Activated CD8-positive, alpha-beta T cell treated with anti-CD3 and anti-CD28 coated beads, Interleukin-2, amount 10 ng/mL, durations not matched to agents 7 days and 5 days (primary cell): ENCODE results near the gene LYVE1. TPM values are rescaled to one million over a fixed set of nuclear protein-coding genes. Genes with fewer than 3 reads are reported as not detected.

Experiments
- ATAC-seq: fragments of 150-1000 bp; cut with Tn5 transposase; one replicate; pipeline ENCODE4 v1.10.0; 2021; ENCODE audit warnings: moderate library complexity
- CTCF ChIA-PET: fragments of 350-600 bp; sonication (Branson Sonifier 250); formaldehyde crosslinking; loops from one replicate; lab custom pipeline; 2021; ENCODE audit warnings: antibody characterized with exemption; lab: Charles Lee
- POLR2A ChIA-PET: fragments of 350-600 bp; sonication (Branson Sonifier 250); formaldehyde crosslinking; loops from one replicate; lab custom pipeline; 2021; ENCODE audit warnings: antibody characterized with exemption; lab: Charles Lee
- DNase-seq: peaks from one replicate; pipeline ENCODE4 v3.0.0-alpha.2; 2020
- H3K27ac Mint-ChIP-seq: one replicate; pipeline ENCODE4 v1.8.0; 2021; ENCODE audit warnings: mild to moderate bottlenecking, mixed read lengths
- H3K27me3 Mint-ChIP-seq: one replicate; pipeline ENCODE4 v1.8.0; 2021; ENCODE audit warnings: low read depth, mixed read lengths
- H3K36me3 Mint-ChIP-seq: one replicate; pipeline ENCODE4 v1.8.0; 2021; ENCODE audit warnings: low read depth, mixed read lengths
- H3K4me1 Mint-ChIP-seq: one replicate; pipeline ENCODE4 v1.8.0; 2021; ENCODE audit warnings: low read depth, mixed read lengths
- H3K4me3 Mint-ChIP-seq: one replicate; pipeline ENCODE4 v1.8.0; 2021; ENCODE audit warnings: mild to moderate bottlenecking, mixed read lengths
- H3K9me3 Mint-ChIP-seq: one replicate; pipeline ENCODE4 v1.8.0; 2022; ENCODE audit warnings: mixed read lengths; ENCODE audit not compliant: insufficient read depth
- total RNA-seq, 2 experiments: library from RNA; stranded (reverse); gene quantifications; one replicate each; pipeline ENCODE4 v1.2.3, GENCODE V29; 2021

Gene LYVE1
- total RNA-seq, 2 experiments from 2014 or later = not detected

DNA sequence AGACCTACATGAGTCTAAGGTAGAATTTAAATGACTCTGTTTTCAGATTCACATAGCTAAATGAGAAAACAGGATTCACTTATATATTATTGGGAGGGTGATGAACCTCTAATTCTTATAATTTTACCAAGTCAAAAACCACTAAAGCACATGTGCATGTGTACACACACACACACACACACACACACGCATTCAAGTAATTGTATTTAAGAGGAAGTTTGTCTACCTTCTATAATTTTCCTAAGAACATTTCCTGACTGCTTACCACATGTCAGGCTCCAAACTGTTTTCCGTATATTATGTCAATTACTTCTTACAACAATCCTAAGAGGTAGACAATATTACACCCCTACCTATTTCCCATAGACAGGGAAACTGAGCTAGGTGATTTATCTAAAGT is 34.1 kb downstream of the LYVE1 start:
- H3K9me3 Mint-ChIP-seq = no peaks in the 10 kb centered on the region
- ChIA-PET POLR2A (no interaction called here), CTCF (interaction anchor here (0.9 to 1.5 kb wide), 5 partner anchors 15 to 399 kb away, joined by 3 to 5 read pairs (median 3); no protein-coding TSS in a partner anchor)
- H3K4me3 Mint-ChIP-seq = no peak overlapping the region
- no peaks in the 10 kb centered on the region for H3K36me3 Mint-ChIP-seq
- H3K27ac Mint-ChIP-seq = no peak overlapping the region
- H3K27me3 Mint-ChIP-seq = no peaks in the 10 kb centered on the region
- ATAC-seq = no peak
- DNase-seq = no peak
- peaks cover 10% of the 10 kb centered on the region for H3K4me1 Mint-ChIP-seq

- ATAC-seq = no peak
- POLR2A ChIA-PET = no interaction called here
- no peaks in the 10 kb centered on the region for H3K9me3 Mint-ChIP-seq
- H3K27ac Mint-ChIP-seq = no peak overlapping the region
- no peak overlapping the region for H3K4me3 Mint-ChIP-seq
- no peaks in the 10 kb centered on the region for H3K27me3 Mint-ChIP-seq
- DNase-seq = no peak
- no peaks in the 10 kb centered on the region for H3K36me3 Mint-ChIP-seq
- peaks cover 10% of the 10 kb centered on the region for H3K4me1 Mint-ChIP-seq
- CTCF ChIA-PET = interaction anchor here (3.7 kb wide), 1 partner anchor 8 kb away, joined by 45 read pairs; the partner anchor contains the start of gene RNF141
Observed at GRCh38 chr11:10533323-10533722, 35.1 kb downstream of the LYVE1 start.

DNA sequence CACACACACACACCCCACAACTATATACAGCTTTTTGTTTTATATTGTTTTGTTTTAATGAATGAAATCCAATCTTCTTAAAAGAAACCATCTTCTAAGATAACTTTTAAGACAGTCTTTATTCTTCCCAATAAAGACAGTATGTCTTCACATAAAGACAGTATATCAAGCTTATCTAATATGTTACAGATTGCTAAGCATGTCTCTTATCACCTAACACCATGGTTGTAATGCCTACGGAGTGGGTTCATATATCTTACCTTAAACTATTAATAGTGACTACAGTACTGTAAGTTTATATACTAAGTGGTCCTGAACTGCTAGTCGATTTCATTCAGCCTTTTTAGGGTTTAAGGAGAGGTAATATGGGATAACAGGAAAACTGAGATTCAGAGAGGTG is 35.9 kb downstream of the LYVE1 start:
- ChIA-PET POLR2A (interaction anchor here (0.5 to 1.4 kb wide), 2 partner anchors 9 to 77 kb away, joined by 3 to 4 read pairs; partner anchors contain the start of gene RNF141), CTCF (interaction anchor here (3.7 kb wide), 1 partner anchor 8 kb away, joined by 45 read pairs; the partner anchor contains the start of gene RNF141)
- ATAC-seq = no peak
- Mint-ChIP-seq H3K9me3 (no peaks in the 10 kb centered on the region), H3K27ac (no peak overlapping the region), H3K36me3 (peaks cover 2% of the 10 kb centered on the region), H3K4me1 (peaks cover 12% of the 10 kb centered on the region), H3K4me3 (no peak overlapping the region), H3K27me3 (no peaks in the 10 kb centered on the region)
- DNase-seq = no peak

DNA sequence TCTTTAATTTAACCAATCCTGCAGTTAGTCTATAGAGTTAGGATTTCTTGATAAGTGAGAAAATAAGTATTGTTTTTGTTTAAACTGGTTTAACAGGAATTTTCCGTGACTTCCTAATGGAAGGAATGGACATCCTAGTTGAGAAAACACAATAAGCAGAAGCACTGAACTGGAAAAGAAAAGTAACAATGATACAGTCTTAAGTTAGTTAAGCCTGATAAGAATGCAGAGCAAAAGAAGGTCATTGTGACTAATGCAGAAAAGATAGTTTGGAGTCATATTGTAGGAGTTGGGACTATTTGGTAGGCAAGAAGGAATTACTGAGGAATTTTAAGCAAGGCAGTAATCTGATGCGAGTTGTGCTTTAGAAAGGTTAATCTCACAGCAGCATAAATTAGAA is 39.2 kb downstream of the LYVE1 start:
- ATAC-seq (no peak), DNase-seq (no peak)
- no peak overlapping the region for H3K4me3 Mint-ChIP-seq
- CTCF ChIA-PET = interaction anchor here (2.2 kb wide), 1 partner anchor 12 kb away, joined by 16 read pairs; the partner anchor contains the start of gene RNF141
- no peaks in the 10 kb centered on the region for H3K9me3 Mint-ChIP-seq
- peaks cover 11% of the 10 kb centered on the region for H3K4me1 Mint-ChIP-seq
- no peak overlapping the region for H3K27ac Mint-ChIP-seq
- POLR2A ChIA-PET = no interaction called here
- H3K36me3 Mint-ChIP-seq = peaks cover 11% of the 10 kb centered on the region
- no peaks in the 10 kb centered on the region for H3K27me3 Mint-ChIP-seq

DNA sequence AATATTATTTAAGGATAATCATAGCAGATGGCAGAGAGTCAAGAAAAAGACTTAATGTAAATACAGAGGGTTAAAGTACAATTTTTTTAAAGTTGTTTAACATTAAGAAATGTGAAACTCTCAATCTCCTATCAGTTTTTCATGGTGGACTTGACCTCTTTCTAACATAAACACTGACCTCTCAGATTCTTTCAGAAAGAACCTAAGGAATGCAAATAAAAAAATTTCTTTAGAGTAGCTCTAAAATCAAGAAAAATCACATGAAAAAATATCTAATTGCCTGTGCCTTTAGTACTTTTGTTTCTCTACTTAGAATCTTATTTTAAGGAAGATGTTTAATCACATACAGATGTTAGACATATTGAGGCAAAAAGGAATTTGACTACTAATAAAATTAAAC is 40.3 kb downstream of the LYVE1 start:
- Mint-ChIP-seq H3K36me3 (peaks cover 15% of the 10 kb centered on the region), H3K9me3 (no peaks in the 10 kb centered on the region), H3K4me1 (peaks cover 11% of the 10 kb centered on the region), H3K27ac (no peak overlapping the region), H3K27me3 (no peaks in the 10 kb centered on the region), H3K4me3 (no peak overlapping the region)
- no peak for ATAC-seq
- no peak for DNase-seq
- CTCF ChIA-PET = interaction anchor here (0.6 to 2.2 kb wide), 3 partner anchors 13 to 162 kb away, joined by 3 to 16 read pairs (median 6); partner anchors contain the start of gene RNF141
- POLR2A ChIA-PET = no interaction called here

- ATAC-seq (peak; percentile 49), DNase-seq (no peak)
- no peak overlapping the region for H3K27ac Mint-ChIP-seq
- POLR2A ChIA-PET = interaction anchor here (1.0 kb wide), 1 partner anchor 13 kb away, joined by 3 read pairs; no protein-coding TSS in a partner anchor
- H3K27me3 Mint-ChIP-seq = no peaks in the 10 kb centered on the region
- H3K4me1 Mint-ChIP-seq = peaks cover 11% of the 10 kb centered on the region
- CTCF ChIA-PET = interaction anchor here (1.8 to 2.2 kb wide), 2 partner anchors 14 to 74 kb away, joined by 6 to 16 read pairs; partner anchors contain the start of gene RNF141
- no peak overlapping the region for H3K4me3 Mint-ChIP-seq
- H3K36me3 Mint-ChIP-seq = peaks cover 15% of the 10 kb centered on the region
- no peaks in the 10 kb centered on the region for H3K9me3 Mint-ChIP-seq
Observed at GRCh38 chr11:10526974-10527918, 41.2 kb downstream of the LYVE1 start.

- Mint-ChIP-seq H3K27ac (no peak overlapping the region), H3K4me1 (peaks cover 11% of the 10 kb centered on the region), H3K9me3 (no peaks in the 10 kb centered on the region), H3K4me3 (no peak overlapping the region), H3K36me3 (peaks cover 22% of the 10 kb centered on the region), H3K27me3 (no peaks in the 10 kb centered on the region)
- ATAC-seq (no peak), DNase-seq (no peak)
- POLR2A ChIA-PET = no interaction called here
- CTCF ChIA-PET = no interaction called here
Observed at GRCh38 chr11:10524471-10524870, 44.0 kb downstream of the LYVE1 start.

DNA sequence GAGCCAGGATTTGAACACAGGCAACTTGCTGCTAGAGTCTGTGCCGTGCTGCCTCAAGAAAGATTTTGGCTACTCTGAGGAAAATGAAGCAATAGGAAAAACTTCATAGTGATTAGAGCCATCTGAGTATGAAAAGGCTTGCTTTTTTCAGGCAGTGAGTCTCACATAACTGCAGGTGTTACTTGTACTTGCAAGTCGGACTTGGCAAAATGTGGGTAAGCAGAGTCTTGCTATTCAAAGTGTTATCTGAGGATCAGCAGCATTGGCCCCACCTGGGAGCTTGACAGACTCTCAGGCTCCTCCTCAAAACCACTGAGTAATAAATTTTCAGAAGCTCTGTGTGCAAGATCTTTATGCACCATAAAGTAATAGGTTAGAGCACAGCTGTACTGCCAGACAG is 45.5 kb downstream of the LYVE1 start:
- Mint-ChIP-seq H3K36me3 (peaks cover 22% of the 10 kb centered on the region), H3K9me3 (no peaks in the 10 kb centered on the region), H3K4me3 (no peak overlapping the region), H3K27ac (no peak overlapping the region), H3K27me3 (no peaks in the 10 kb centered on the region), H3K4me1 (peaks cover 11% of the 10 kb centered on the region)
- ChIA-PET CTCF (interaction anchor here (1.5 kb wide), 1 partner anchor 18 kb away, joined by 10 read pairs; the partner anchor contains the start of gene RNF141), POLR2A (interaction anchor here (1.0 kb wide), 1 partner anchor 18 kb away, joined by 4 read pairs; the partner anchor contains the start of gene RNF141)
- no peak for ATAC-seq
- no peak for DNase-seq

- no peak overlapping the region for H3K27ac Mint-ChIP-seq
- POLR2A ChIA-PET = no interaction called here
Observed at GRCh38 chr11:10522276-10522675, 46.2 kb downstream of the LYVE1 start.

GRCh38 chr11:10520562-10520961 is 47.9 kb downstream of the LYVE1 start:
- POLR2A ChIA-PET = interaction anchor here (0.6 kb wide), 1 partner anchor 373 kb away, joined by 3 read pairs; no protein-coding TSS in a partner anchor

More at GRCh38 chr11:10522276-10522675, 46.2 kb downstream of the LYVE1 start:
- no peak overlapping the region for H3K4me3 Mint-ChIP-seq
- no peak for ATAC-seq
- DNase-seq = no peak
- CTCF ChIA-PET = no interaction called here
- peaks cover 18% of the 10 kb centered on the region for H3K36me3 Mint-ChIP-seq
- H3K4me1 Mint-ChIP-seq = peaks cover 7% of the 10 kb centered on the region
- no peaks in the 10 kb centered on the region for H3K9me3 Mint-ChIP-seq
- no peaks in the 10 kb centered on the region for H3K27me3 Mint-ChIP-seq

DNA sequence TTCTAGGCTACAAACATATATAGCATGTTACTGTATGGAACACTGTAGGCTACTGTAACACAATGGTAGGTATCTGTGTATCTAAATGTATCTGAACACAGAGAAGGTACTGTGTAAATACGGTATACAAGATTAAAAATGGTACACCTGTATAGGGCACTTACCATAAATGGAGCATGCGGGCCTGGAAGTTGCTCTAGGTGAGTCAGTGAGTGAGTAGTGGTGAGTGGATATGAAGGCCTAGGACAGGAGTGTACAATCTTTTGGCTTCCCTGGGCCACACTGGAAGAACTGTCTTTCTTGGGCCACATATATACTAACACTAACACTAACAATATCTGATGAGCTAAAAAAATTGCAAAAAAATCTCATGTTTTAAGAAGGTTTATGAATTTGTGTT is 48.8 kb downstream of the LYVE1 start:
- Mint-ChIP-seq H3K36me3 (peaks cover 17% of the 10 kb centered on the region), H3K4me1 (no peaks in the 10 kb centered on the region), H3K9me3 (no peaks in the 10 kb centered on the region), H3K27ac (no peak overlapping the region), H3K4me3 (no peak overlapping the region), H3K27me3 (no peaks in the 10 kb centered on the region)
- DNase-seq (no peak), ATAC-seq (no peak)
- ChIA-PET POLR2A (interaction anchor here (1.2 kb wide), 1 partner anchor 9 kb away, joined by 3 read pairs; no protein-coding TSS in a partner anchor), CTCF (interaction anchor here (1.0 to 1.7 kb wide), 3 partner anchors 15 to 106 kb away, joined by 3 to 9 read pairs (median 5); partner anchors contain the start of gene RNF141)

More at GRCh38 chr11:10520562-10520961, 47.9 kb downstream of the LYVE1 start:
- CTCF ChIA-PET = interaction anchor here (0.6 to 1.8 kb wide), 5 partner anchors 10 to 135 kb away, joined by 3 to 9 read pairs (median 4); partner anchors contain the start of gene RNF141
- H3K9me3 Mint-ChIP-seq = no peaks in the 10 kb centered on the region
- DNase-seq (no peak), ATAC-seq (no peak)
- H3K36me3 Mint-ChIP-seq = peaks cover 19% of the 10 kb centered on the region
- H3K27me3 Mint-ChIP-seq = no peaks in the 10 kb centered on the region
- no peaks in the 10 kb centered on the region for H3K4me1 Mint-ChIP-seq
- no peak overlapping the region for H3K4me3 Mint-ChIP-seq
- no peak overlapping the region for H3K27ac Mint-ChIP-seq
